Neural cell (in vitro differentiated cells): ENCODE measurements around the gene ABCC11. TPM values are rescaled to one million over a fixed set of nuclear protein-coding genes. Genes with fewer than 3 reads are reported as not detected.

Experiments
- H2AFZ ChIP-seq: fragments of 200-600, 300-800 bp; sonication (generic), shearing (Covaris generic); 2 replicates; pipeline ENCODE4 v1.6.0; 2014; ENCODE audit warnings: low read depth, mild to moderate bottlenecking, antibody characterized with exemption, low read length, moderate library complexity
- H3F3A ChIP-seq: fragments of 200-600 bp; shearing (Covaris generic); 2 replicates; pipeline ENCODE4 v1.6.1; 2016; ENCODE audit warnings: mild to moderate bottlenecking, moderate library complexity, mixed read lengths, antibody characterized with exemption, low read length; ENCODE audit not compliant: insufficient read depth, poor library complexity, severe bottlenecking
- H3K27ac ChIP-seq: fragments of 200-600, 300-800 bp; sonication (generic), shearing (Covaris generic); 2 replicates; pipeline ENCODE4 v1.5.1; 2014; ENCODE audit warnings: mild to moderate bottlenecking, low read length, moderate library complexity
- H3K27me3 ChIP-seq: fragments of 300-800, 200-600 bp; sonication (generic), shearing (Covaris generic); 2 replicates; pipeline ENCODE4 v1.6.0; 2014; ENCODE audit warnings: mild to moderate bottlenecking, low read depth, low read length, moderate library complexity; ENCODE audit not compliant: insufficient read depth
- H3K36me3 ChIP-seq: fragments of 300-800, 200-600 bp; sonication (generic), shearing (Covaris generic); 2 replicates; pipeline ENCODE4 v1.5.1; 2014; ENCODE audit warnings: mild to moderate bottlenecking, antibody characterized with exemption, low read length, moderate library complexity; ENCODE audit not compliant: insufficient read depth
- H3K4me2 ChIP-seq: fragments of 300-800, 200-600 bp; sonication (generic), shearing (Covaris generic); 2 replicates; pipeline ENCODE4 v1.6.0; 2014; ENCODE audit warnings: mild to moderate bottlenecking, low read length
- H3K4me3 ChIP-seq: fragments of 300-800, 200-600 bp; sonication (generic), shearing (Covaris generic); 2 replicates; pipeline ENCODE4 v1.5.1; 2014; ENCODE audit warnings: mild to moderate bottlenecking, low read length, moderate library complexity
- H3K79me2 ChIP-seq: fragments of 200-600 bp; shearing (Covaris generic); replicated peaks from 2 replicates; pipeline ENCODE4 v1.6.0; 2014; ENCODE audit warnings: mild to moderate bottlenecking, low read length, moderate library complexity; ENCODE audit not compliant: insufficient read depth
- H3K9ac ChIP-seq: fragments of 300-800, 200-600 bp; sonication (generic), shearing (Covaris generic); 2 replicates; pipeline ENCODE4 v1.6.1; 2016; ENCODE audit warnings: mild to moderate bottlenecking, low read length, mixed read lengths
- H3K9me2 ChIP-seq: fragments of 200-600 bp; shearing (Covaris generic); 2 replicates; pipeline ENCODE4 v1.6.1; 2016; ENCODE audit warnings: mild to moderate bottlenecking, low read length, mixed read lengths; ENCODE audit not compliant: insufficient read depth
- H3K9me3 ChIP-seq: fragments of 200-600, 300-800 bp; sonication (generic), shearing (Covaris generic); 2 replicates; pipeline ENCODE4 v1.6.1; 2016; ENCODE audit warnings: mild to moderate bottlenecking, mixed run types, low read length, moderate library complexity, mixed read lengths
- H4K20me1 ChIP-seq: fragments of 200-600 bp; shearing (Covaris generic); 2 replicates; pipeline ENCODE4 v1.6.1; 2016; ENCODE audit warnings: mild to moderate bottlenecking, mixed run types; ENCODE audit not compliant: insufficient read depth
- EP300 ChIP-seq: fragments of 450-650 bp; conservative IDR thresholded peaks from 2 replicates; pipeline ENCODE4 v1.6.1; 2014; ENCODE audit warnings: antibody characterized with exemption, mild to moderate bottlenecking, moderate library complexity; ENCODE audit not compliant: poor library complexity, severe bottlenecking
- EZH2 ChIP-seq: fragments of 200-600, 300-800 bp; shearing (Covaris generic), sonication (generic); IDR thresholded peaks from 2 replicates; pipeline ENCODE4 v1.6.1; 2014; ENCODE audit warnings: antibody characterized with exemption, low read length, borderline replicate concordance, mild to moderate bottlenecking; ENCODE audit not compliant: insufficient read depth, poor library complexity, severe bottlenecking
- MXI1 ChIP-seq: fragments of 450-650 bp; conservative IDR thresholded peaks from 2 replicates; pipeline ENCODE4 v1.6.1; 2014; ENCODE audit warnings: antibody characterized with exemption, mild to moderate bottlenecking; ENCODE audit not compliant: poor library complexity, severe bottlenecking
- POLR2AphosphoS5 ChIP-seq: IDR thresholded peaks from 2 replicates; pipeline ENCODE4 v1.6.1; 2012
- RAD21 ChIP-seq: fragments of 450-650 bp; conservative IDR thresholded peaks from 2 replicates; pipeline ENCODE4 v1.6.1; 2014; ENCODE audit warnings: antibody characterized with exemption, mild to moderate bottlenecking, moderate library complexity
- SMC3 ChIP-seq: fragments of 450-650 bp; conservative IDR thresholded peaks from 2 replicates; pipeline ENCODE4 v1.6.1; 2014; ENCODE audit warnings: antibody characterized with exemption, mild to moderate bottlenecking, moderate library complexity; ENCODE audit not compliant: poor library complexity
- TAF1 ChIP-seq: IDR thresholded peaks from 2 replicates; pipeline ENCODE4 v1.6.1; 2012; ENCODE audit warnings: low read depth
- polyA plus RNA-seq: library from polyadenylated mRNA; depleted of rRNA; stranded (reverse); fragments of >200 nt; gene quantifications from 2 replicates; pipeline ENCODE4 v1.2.3, GENCODE V29; 2014
- TF ChIP-seq, protein P1 (sequence below): fragments of 450-650 bp; IDR thresholded peaks from 2 replicates; pipeline ENCODE4 v1.5.1; 2014; ENCODE audit warnings: antibody characterized with exemption, mild to moderate bottlenecking, moderate library complexity; ENCODE audit not compliant: poor library complexity, severe bottlenecking
- TF ChIP-seq, protein P2 (sequence below): IDR thresholded peaks from 2 replicates; pipeline ENCODE4 v1.6.1; 2012; ENCODE audit warnings: borderline replicate concordance

Gene ABCC11
- polyA plus RNA-seq, 1 donor from 2014 or later = 0.14 TPM

DNA sequence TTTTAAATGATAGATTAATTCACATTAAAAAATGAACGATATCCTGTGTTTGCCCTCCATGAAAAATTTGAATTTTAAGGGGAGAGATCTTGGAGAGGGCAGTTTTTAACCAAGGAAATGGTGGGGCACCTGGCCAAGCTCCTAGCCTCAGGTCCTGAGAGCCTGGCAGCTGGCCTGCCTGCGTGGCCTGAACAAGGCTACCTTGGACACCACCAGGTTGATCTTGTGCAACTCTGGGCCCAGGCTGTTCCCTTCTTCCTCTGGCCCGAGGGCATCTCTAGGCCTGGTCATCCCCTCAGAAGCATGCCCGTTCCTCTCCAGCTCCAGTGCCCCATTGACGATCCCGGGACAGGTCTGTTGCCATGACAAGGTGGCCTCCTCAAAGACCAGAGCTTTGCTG, 36.6 kb downstream of the ABCC11 start:
- no peak overlapping the region for H3K4me2 ChIP-seq
- H3K27ac ChIP-seq = no peak overlapping the region
- H3K36me3 ChIP-seq = no peaks in the 10 kb centered on the region
- H3K4me3 ChIP-seq = no peak overlapping the region
- no peaks in the 10 kb centered on the region for H3K9me3 ChIP-seq
- H3K9ac ChIP-seq = no peak overlapping the region
- H3K79me2 ChIP-seq = no peaks in the 10 kb centered on the region
- H2AFZ ChIP-seq = no peak overlapping the region
- no peaks in the 10 kb centered on the region for H3F3A ChIP-seq
- H3K9me2 ChIP-seq = no peaks in the 10 kb centered on the region
- H3K27me3 ChIP-seq = no peaks in the 10 kb centered on the region
- TF ChIP-seq EP300 = no peak
- TF ChIP-seq RAD21 = no peak
- no peak for TF ChIP-seq TAF1
- TF ChIP-seq, protein P1, sequence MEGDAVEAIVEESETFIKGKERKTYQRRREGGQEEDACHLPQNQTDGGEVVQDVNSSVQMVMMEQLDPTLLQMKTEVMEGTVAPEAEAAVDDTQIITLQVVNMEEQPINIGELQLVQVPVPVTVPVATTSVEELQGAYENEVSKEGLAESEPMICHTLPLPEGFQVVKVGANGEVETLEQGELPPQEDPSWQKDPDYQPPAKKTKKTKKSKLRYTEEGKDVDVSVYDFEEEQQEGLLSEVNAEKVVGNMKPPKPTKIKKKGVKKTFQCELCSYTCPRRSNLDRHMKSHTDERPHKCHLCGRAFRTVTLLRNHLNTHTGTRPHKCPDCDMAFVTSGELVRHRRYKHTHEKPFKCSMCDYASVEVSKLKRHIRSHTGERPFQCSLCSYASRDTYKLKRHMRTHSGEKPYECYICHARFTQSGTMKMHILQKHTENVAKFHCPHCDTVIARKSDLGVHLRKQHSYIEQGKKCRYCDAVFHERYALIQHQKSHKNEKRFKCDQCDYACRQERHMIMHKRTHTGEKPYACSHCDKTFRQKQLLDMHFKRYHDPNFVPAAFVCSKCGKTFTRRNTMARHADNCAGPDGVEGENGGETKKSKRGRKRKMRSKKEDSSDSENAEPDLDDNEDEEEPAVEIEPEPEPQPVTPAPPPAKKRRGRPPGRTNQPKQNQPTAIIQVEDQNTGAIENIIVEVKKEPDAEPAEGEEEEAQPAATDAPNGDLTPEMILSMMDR = no peak
- TF ChIP-seq, protein P2, sequence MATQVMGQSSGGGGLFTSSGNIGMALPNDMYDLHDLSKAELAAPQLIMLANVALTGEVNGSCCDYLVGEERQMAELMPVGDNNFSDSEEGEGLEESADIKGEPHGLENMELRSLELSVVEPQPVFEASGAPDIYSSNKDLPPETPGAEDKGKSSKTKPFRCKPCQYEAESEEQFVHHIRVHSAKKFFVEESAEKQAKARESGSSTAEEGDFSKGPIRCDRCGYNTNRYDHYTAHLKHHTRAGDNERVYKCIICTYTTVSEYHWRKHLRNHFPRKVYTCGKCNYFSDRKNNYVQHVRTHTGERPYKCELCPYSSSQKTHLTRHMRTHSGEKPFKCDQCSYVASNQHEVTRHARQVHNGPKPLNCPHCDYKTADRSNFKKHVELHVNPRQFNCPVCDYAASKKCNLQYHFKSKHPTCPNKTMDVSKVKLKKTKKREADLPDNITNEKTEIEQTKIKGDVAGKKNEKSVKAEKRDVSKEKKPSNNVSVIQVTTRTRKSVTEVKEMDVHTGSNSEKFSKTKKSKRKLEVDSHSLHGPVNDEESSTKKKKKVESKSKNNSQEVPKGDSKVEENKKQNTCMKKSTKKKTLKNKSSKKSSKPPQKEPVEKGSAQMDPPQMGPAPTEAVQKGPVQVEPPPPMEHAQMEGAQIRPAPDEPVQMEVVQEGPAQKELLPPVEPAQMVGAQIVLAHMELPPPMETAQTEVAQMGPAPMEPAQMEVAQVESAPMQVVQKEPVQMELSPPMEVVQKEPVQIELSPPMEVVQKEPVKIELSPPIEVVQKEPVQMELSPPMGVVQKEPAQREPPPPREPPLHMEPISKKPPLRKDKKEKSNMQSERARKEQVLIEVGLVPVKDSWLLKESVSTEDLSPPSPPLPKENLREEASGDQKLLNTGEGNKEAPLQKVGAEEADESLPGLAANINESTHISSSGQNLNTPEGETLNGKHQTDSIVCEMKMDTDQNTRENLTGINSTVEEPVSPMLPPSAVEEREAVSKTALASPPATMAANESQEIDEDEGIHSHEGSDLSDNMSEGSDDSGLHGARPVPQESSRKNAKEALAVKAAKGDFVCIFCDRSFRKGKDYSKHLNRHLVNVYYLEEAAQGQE = no peak
- TF ChIP-seq POLR2AphosphoS5 = no peak
- no peak for TF ChIP-seq SMC3
- TF ChIP-seq EZH2 = no peak
- TF ChIP-seq MXI1 = no peak
- H4K20me1 ChIP-seq = no peaks in the 10 kb centered on the region

DNA sequence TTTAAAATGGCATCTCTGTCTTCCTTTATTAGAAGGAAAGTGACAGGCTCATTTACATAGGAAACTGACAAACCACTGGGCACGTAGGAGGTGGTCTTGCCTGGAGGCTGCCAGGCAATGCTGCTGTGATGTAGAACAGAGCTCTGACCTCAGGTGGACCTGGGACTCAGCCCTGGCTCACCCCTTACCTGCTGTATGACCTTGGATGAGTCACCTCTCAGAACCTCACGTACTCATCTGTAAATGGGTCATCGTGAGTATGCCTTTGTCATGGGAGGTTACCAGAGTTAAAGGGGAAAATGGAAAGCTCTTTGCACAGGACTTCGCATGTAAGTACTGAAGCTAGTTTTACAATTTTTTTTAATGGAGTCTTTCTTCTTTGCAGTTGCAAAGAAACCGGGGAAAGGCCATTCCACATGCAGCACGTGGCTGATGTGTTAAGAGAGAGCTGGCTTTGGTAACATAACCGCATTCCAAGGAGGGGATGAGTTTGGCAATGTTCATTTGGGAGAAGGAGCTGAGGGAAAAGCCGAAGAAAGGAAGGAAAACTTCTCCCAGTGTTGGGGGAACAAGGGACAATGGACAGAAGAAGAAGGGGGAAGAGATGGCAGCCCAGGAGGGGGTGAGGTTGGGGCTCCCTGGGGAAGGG, 40.6 kb downstream of the ABCC11 start:
- H2AFZ ChIP-seq = no peak overlapping the region
- no peak overlapping the region for H3K9ac ChIP-seq
- no peak for TF ChIP-seq EZH2
- no peak for TF ChIP-seq MXI1
- TF ChIP-seq POLR2AphosphoS5 = no peak
- TF ChIP-seq, protein P2 = no peak
- TF ChIP-seq SMC3 = no peak
- TF ChIP-seq TAF1 = no peak
- TF ChIP-seq RAD21 = no peak
- no peak for TF ChIP-seq EP300
- TF ChIP-seq, protein P1 = no peak

More for the DNA sequence above, 40.6 kb downstream of the ABCC11 start:
- Histone ChIP-seq H3K79me2 (no peaks in the 10 kb centered on the region), H3K4me3 (no peak overlapping the region), H3K36me3 (no peaks in the 10 kb centered on the region), H3K9me3 (no peaks in the 10 kb centered on the region), H3K27me3 (no peaks in the 10 kb centered on the region), H4K20me1 (no peaks in the 10 kb centered on the region), H3F3A (no peaks in the 10 kb centered on the region), H3K9me2 (no peaks in the 10 kb centered on the region), H3K4me2 (no peak overlapping the region), H3K27ac (no peak overlapping the region)
